Measurements from ENCODE around the gene CPNE7.

DNA sequence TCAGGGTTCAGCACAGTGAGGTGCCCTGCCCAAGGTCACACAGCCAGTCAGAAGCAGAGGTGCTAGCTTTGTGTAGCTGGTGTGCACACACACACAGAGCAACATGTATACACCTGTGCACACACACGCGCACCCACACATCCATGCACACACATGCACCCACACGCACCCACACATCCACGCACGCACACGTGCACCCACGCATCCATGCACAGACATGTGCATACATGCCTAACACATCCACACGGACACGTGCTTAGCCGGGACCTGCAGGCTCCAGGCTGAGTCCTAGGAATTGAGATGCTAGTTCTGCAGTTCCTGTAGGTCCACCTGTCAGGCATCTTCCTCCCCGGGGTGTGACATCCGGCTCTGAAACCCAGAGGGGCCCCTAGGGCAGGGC lies 24.9 kb downstream of the CPNE7 start:
- TF ChIP-seq POLR2A (IDR thresholded peaks at IDR 0.05), result no peak
- TF ChIP-seq, protein P1, sequence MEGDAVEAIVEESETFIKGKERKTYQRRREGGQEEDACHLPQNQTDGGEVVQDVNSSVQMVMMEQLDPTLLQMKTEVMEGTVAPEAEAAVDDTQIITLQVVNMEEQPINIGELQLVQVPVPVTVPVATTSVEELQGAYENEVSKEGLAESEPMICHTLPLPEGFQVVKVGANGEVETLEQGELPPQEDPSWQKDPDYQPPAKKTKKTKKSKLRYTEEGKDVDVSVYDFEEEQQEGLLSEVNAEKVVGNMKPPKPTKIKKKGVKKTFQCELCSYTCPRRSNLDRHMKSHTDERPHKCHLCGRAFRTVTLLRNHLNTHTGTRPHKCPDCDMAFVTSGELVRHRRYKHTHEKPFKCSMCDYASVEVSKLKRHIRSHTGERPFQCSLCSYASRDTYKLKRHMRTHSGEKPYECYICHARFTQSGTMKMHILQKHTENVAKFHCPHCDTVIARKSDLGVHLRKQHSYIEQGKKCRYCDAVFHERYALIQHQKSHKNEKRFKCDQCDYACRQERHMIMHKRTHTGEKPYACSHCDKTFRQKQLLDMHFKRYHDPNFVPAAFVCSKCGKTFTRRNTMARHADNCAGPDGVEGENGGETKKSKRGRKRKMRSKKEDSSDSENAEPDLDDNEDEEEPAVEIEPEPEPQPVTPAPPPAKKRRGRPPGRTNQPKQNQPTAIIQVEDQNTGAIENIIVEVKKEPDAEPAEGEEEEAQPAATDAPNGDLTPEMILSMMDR (IDR thresholded peaks at IDR 0.05), result no peak

Measured in lower leg skin (tissue), 3 donors.